Thoracic aorta (tissue), 2 donors: ENCODE data around the gene SH2B2. TPM values are rescaled to one million over a fixed set of nuclear protein-coding genes. Genes with fewer than 3 reads are reported as not detected.

ENCODE experiments used
- ATAC-seq: fragments of 150-250 bp; one replicate; pipeline ENCODE4 v1.8.0; 2017; ENCODE audit warnings: low read depth; ENCODE audit not compliant: insufficient number of reproducible peaks, low FRiP score
- DNase-seq: peaks from one replicate; pipeline ENCODE4 v3.0.0-alpha.2; 2020; ENCODE audit warnings: low spot score
- H3K27ac ChIP-seq, 2 donors: fragments of 200-600 bp; sonication (generic); 1 replicate in 1 of 2; 2 replicates in 1 of 2; pipeline ENCODE4 v1.5.1; 2016; ENCODE audit warnings: mild to moderate bottlenecking in 2 of 2, moderate library complexity in 2 of 2
- H3K27me3 ChIP-seq: fragments of 200-600 bp; sonication (generic); replicated peaks from 2 replicates; pipeline ENCODE4 v1.6.0; 2016; ENCODE audit warnings: mild to moderate bottlenecking; ENCODE audit not compliant: insufficient read depth
- H3K36me3 ChIP-seq: fragments of 200-600 bp; sonication (generic); one replicate; pipeline ENCODE4 v1.5.1; 2016
- H3K4me1 ChIP-seq, 2 donors: fragments of 200-600 bp; sonication (generic); 1 replicate in 1 of 2; 2 replicates in 1 of 2; pipeline versions ENCODE4 v1.5.1 to v1.6.0; 2016; ENCODE audit warnings: low read depth in 2 of 2, mild to moderate bottlenecking in 1 of 2; ENCODE audit not compliant: control insufficient read depth in 1 of 2
- H3K4me3 ChIP-seq: fragments of 200-600 bp; sonication (generic); 2 replicates; pipeline ENCODE4 v1.5.1; 2016; ENCODE audit warnings: mild to moderate bottlenecking
- H3K9me3 ChIP-seq: fragments of 200-600 bp; sonication (generic); 2 replicates; pipeline ENCODE4 v1.5.1; 2016
- CTCF ChIP-seq: fragments of 200-600 bp; sonication (generic); IDR thresholded peaks from one replicate; pipeline ENCODE4 v1.5.1; 2019; ENCODE audit warnings: antibody characterized with exemption
- total RNA-seq, 2 donors: library from RNA; depleted of rRNA; stranded (reverse); fragments of >200 nt; gene quantifications; one replicate each; pipeline versions ENCODE4 v1.1.0 to v1.2.3, GENCODE V29; 2016

SH2B2 gene
- total RNA-seq, 2 donors from 2014 or later = 10.0 to 30.2 TPM

GRCh38 chr7:102291916-102292267, 5.2 kb downstream of the SH2B2 start:
- Histone ChIP-seq H3K27me3 (no peaks in the 10 kb centered on the region), H3K4me1 (peaks cover 7 to 20% of the 10 kb centered on the region in 2 donors), H3K36me3 (no peaks in the 10 kb centered on the region), H3K27ac (no peak overlapping the region), H3K4me3 (no peak overlapping the region), H3K9me3 (no peaks in the 10 kb centered on the region)
- TF ChIP-seq CTCF = no peak
- ATAC-seq (no peak), DNase-seq (no peak)

- Histone ChIP-seq H3K27me3 (no peaks in the 10 kb centered on the region), H3K27ac (no peak overlapping the region), H3K4me1 (peaks cover 3 to 9% of the 10 kb centered on the region in 2 donors), H3K4me3 (no peak overlapping the region), H3K9me3 (no peaks in the 10 kb centered on the region), H3K36me3 (no peaks in the 10 kb centered on the region)
- DNase-seq (no peak), ATAC-seq (no peak)
- TF ChIP-seq CTCF = no peak
These were observed 6.4 kb downstream of the SH2B2 start for GRCh38 chr7:102292813-102293798.

- Histone ChIP-seq H3K4me1 (no peaks in the 10 kb centered on the region), H3K27me3 (no peaks in the 10 kb centered on the region)
- no peak for TF ChIP-seq CTCF
These were observed 7.9 kb downstream of the SH2B2 start for GRCh38 chr7:102294589-102294988.

GRCh38 chr7:102295346-102296178, 8.9 kb downstream of the SH2B2 start:
- no peaks in the 10 kb centered on the region for H3K36me3 ChIP-seq
- H3K4me1 ChIP-seq = peaks cover 0 to 5% of the 10 kb centered on the region in 2 donors
- H3K9me3 ChIP-seq = no peaks in the 10 kb centered on the region
- peaks cover 4% of the 10 kb centered on the region for H3K27me3 ChIP-seq
- no peak for TF ChIP-seq CTCF
- H3K27ac ChIP-seq = no peak overlapping the region
- DNase-seq (no peak), ATAC-seq (no peak)
- no peak overlapping the region for H3K4me3 ChIP-seq

More at GRCh38 chr7:102294589-102294988, 7.9 kb downstream of the SH2B2 start:
- H3K9me3 ChIP-seq = no peaks in the 10 kb centered on the region
- no peaks in the 10 kb centered on the region for H3K36me3 ChIP-seq
- DNase-seq (no peak), ATAC-seq (no peak)
- no peak overlapping the region for H3K4me3 ChIP-seq
- H3K27ac ChIP-seq = no peak overlapping the region

- Histone ChIP-seq H3K4me1 (peaks cover 0 to 8% of the 10 kb centered on the region in 2 donors), H3K9me3 (no peaks in the 10 kb centered on the region), H3K36me3 (no peaks in the 10 kb centered on the region), H3K4me3 (no peak overlapping the region), H3K27me3 (peaks cover 4% of the 10 kb centered on the region), H3K27ac (no peak overlapping the region)
- TF ChIP-seq CTCF = no peak
- no peak for DNase-seq
- no peak for ATAC-seq
These were observed 9.4 kb downstream of the SH2B2 start for GRCh38 chr7:102296179-102296438.
